H9 (cell line): ENCODE results near the gene TTC28. TPM values are rescaled to one million over a fixed set of nuclear protein-coding genes. Genes with fewer than 3 reads are reported as not detected.

Source experiments
- DNase-seq: peaks from one replicate; pipeline ENCODE4 v3.0.0-alpha.2; 2017
- H2AFZ ChIP-seq: one replicate; pipeline ENCODE4 v1.6.1; 2013; ENCODE audit warnings: mild to moderate bottlenecking, low read length, control low read depth, moderate library complexity
- H2AK5ac ChIP-seq: 2 replicates; pipeline ENCODE4 v1.6.1; 2013; ENCODE audit warnings: low read length, control low read depth, mixed read lengths; ENCODE audit not compliant: insufficient read length
- H2BK120ac ChIP-seq: one replicate; pipeline ENCODE4 v1.6.1; 2013; ENCODE audit warnings: low read depth, mild to moderate bottlenecking, low read length, control low read depth, inconsistent platforms; ENCODE audit not compliant: poor library complexity, severe bottlenecking
- H2BK12ac ChIP-seq: 2 replicates; pipeline ENCODE4 v1.6.1; 2013; ENCODE audit warnings: low read length, control low read depth, mixed read lengths, low read depth; ENCODE audit not compliant: insufficient read length
- H2BK15ac ChIP-seq: 2 replicates; pipeline ENCODE4 v1.6.1; 2013; ENCODE audit warnings: low read depth, low read length, control low read depth
- H2BK20ac ChIP-seq: one replicate; pipeline ENCODE4 v1.6.1; 2013; ENCODE audit warnings: low read depth, mild to moderate bottlenecking, low read length, control low read depth, inconsistent platforms; ENCODE audit not compliant: poor library complexity, severe bottlenecking
- H2BK5ac ChIP-seq: 2 replicates; pipeline ENCODE4 v1.6.1; 2013; ENCODE audit warnings: low read length, control low read depth, mixed read lengths; ENCODE audit not compliant: insufficient read length
- H3K14ac ChIP-seq: 2 replicates; pipeline ENCODE4 v1.6.1; 2013; ENCODE audit warnings: low read length, control low read depth; ENCODE audit not compliant: insufficient read depth
- H3K18ac ChIP-seq: 2 replicates; pipeline ENCODE4 v1.6.1; 2013; ENCODE audit warnings: low read depth, mild to moderate bottlenecking, mixed read lengths, low read length, control low read depth; ENCODE audit not compliant: insufficient read length
- H3K23ac ChIP-seq: 2 replicates; pipeline ENCODE4 v1.6.1; 2013; ENCODE audit warnings: low read length, control low read depth, mixed read lengths, low read depth; ENCODE audit not compliant: insufficient read length
- H3K23me2 ChIP-seq: 2 replicates; pipeline ENCODE4 v1.6.1; 2013; ENCODE audit warnings: low read depth, mild to moderate bottlenecking, mixed read lengths, low read length, control low read depth; ENCODE audit not compliant: insufficient read length, poor library complexity, severe bottlenecking
- H3K27ac ChIP-seq: 2 replicates; pipeline ENCODE4 v1.5.1; 2013; ENCODE audit warnings: low read length, control low read depth, mixed read lengths, low read depth; ENCODE audit not compliant: insufficient read length
- H3K27me3 ChIP-seq: 2 replicates; pipeline ENCODE4 v1.6.1; 2013; ENCODE audit warnings: low read length, control low read depth, inconsistent platforms; ENCODE audit not compliant: insufficient read depth
- H3K4ac ChIP-seq: 2 replicates; pipeline ENCODE4 v1.6.1; 2013; ENCODE audit warnings: low read depth, mild to moderate bottlenecking, control low read depth, inconsistent platforms, low read length, moderate library complexity
- H3K4me1 ChIP-seq: 2 replicates; pipeline ENCODE4 v1.6.1; 2013; ENCODE audit warnings: low read length, control low read depth, inconsistent platforms; ENCODE audit not compliant: insufficient read depth
- H3K4me2 ChIP-seq: 2 replicates; pipeline ENCODE4 v1.6.1; 2013; ENCODE audit warnings: low read length, control low read depth, mixed read lengths; ENCODE audit not compliant: insufficient read length, insufficient read depth
- H3K56ac ChIP-seq: 2 replicates; pipeline ENCODE4 v1.6.1; 2013; ENCODE audit warnings: low read depth, mild to moderate bottlenecking, mixed read lengths, low read length, control low read depth; ENCODE audit not compliant: insufficient read length
- H3K79me1 ChIP-seq: 2 replicates; pipeline ENCODE4 v1.6.1; 2013; ENCODE audit warnings: low read depth, mild to moderate bottlenecking, moderate library complexity, low read length, control low read depth, inconsistent platforms; ENCODE audit not compliant: insufficient read depth, poor library complexity, severe bottlenecking
- H3K79me2 ChIP-seq: 2 replicates; pipeline ENCODE4 v1.6.1; 2013; ENCODE audit warnings: low read length, control low read depth, inconsistent platforms; ENCODE audit not compliant: insufficient read depth
- H3K9ac ChIP-seq: 2 replicates; pipeline ENCODE4 v1.6.1; 2013; ENCODE audit warnings: low read length, control low read depth, mixed read lengths; ENCODE audit not compliant: insufficient read length; ENCODE audit errors: extremely low read depth
- H3K9me3 ChIP-seq: one replicate; pipeline ENCODE4 v1.6.1; 2013; ENCODE audit warnings: low read depth, low read length, inconsistent platforms; ENCODE audit not compliant: control insufficient read depth
- H3T11ph ChIP-seq: one replicate; pipeline ENCODE4 v1.6.1; 2013; ENCODE audit warnings: mild to moderate bottlenecking, low read length, control low read depth, inconsistent platforms
- H4K20me1 ChIP-seq: one replicate; pipeline ENCODE4 v1.6.1; 2013; ENCODE audit not compliant: control insufficient read depth, insufficient read length, insufficient read depth
- H4K5ac ChIP-seq: 2 replicates; pipeline ENCODE4 v1.6.1; 2013; ENCODE audit warnings: low read depth, mild to moderate bottlenecking, mixed read lengths, low read length, control low read depth; ENCODE audit not compliant: insufficient read length
- H4K8ac ChIP-seq: replicated peaks from 2 replicates; pipeline ENCODE4 v1.6.1; 2013; ENCODE audit warnings: low read length, control low read depth, mixed read lengths, low read depth; ENCODE audit not compliant: insufficient read length
- H4K91ac ChIP-seq: 2 replicates; pipeline ENCODE4 v1.6.1; 2013; ENCODE audit warnings: low read depth, mild to moderate bottlenecking, moderate library complexity, mixed read lengths, low read length, control low read depth; ENCODE audit not compliant: insufficient read length
- H3K27ac Mint-ChIP-seq, 3 experiments: 2 replicates in 2 of 3; 3 replicates in 1 of 3; pipeline ENCODE4 v1.8.0; 2020 to 2021; ENCODE audit warnings: mixed read lengths in 3 of 3, mild to moderate bottlenecking in 1 of 3, moderate library complexity in 1 of 3
- H3K27me3 Mint-ChIP-seq: 2 replicates; pipeline ENCODE4 v1.8.0; 2021; ENCODE audit warnings: low read depth, mild to moderate bottlenecking, moderate library complexity, mixed read lengths
- H3K36me3 Mint-ChIP-seq, 3 experiments: 2 replicates in 2 of 3; 3 replicates in 1 of 3; pipeline ENCODE4 v1.8.0; 2020 to 2021; ENCODE audit warnings: low read depth in 3 of 3, mixed read lengths in 3 of 3; ENCODE audit not compliant: insufficient read depth in 1 of 3
- H3K4me1 Mint-ChIP-seq, 2 experiments: 2 replicates each; pipeline ENCODE4 v1.8.0; 2020; ENCODE audit warnings: mixed read lengths in 2 of 2
- H3K4me3 Mint-ChIP-seq, 2 experiments: 2 replicates in 1 of 2; 3 replicates in 1 of 2; pipeline ENCODE4 v1.8.0; 2020 to 2021; ENCODE audit warnings: mild to moderate bottlenecking in 2 of 2, mixed read lengths in 2 of 2, moderate library complexity in 1 of 2
- H3K9me3 Mint-ChIP-seq, 2 experiments: 2 replicates in 1 of 2; 3 replicates in 1 of 2; pipeline ENCODE4 v1.8.0; 2020; ENCODE audit warnings: mild to moderate bottlenecking in 2 of 2, mixed read lengths in 2 of 2, moderate library complexity in 1 of 2
- WGBS: extraction: QIAGEN DNeasy Blood & Tissue Kit; methylation state at CpG from one replicate; pipeline ENCODE4 v1.1.7; 2013; ENCODE audit warnings: missing lambda C conversion rate, low lambda C conversion rate, mixed read lengths; ENCODE audit not compliant: insufficient read length; ENCODE audit errors: extremely low coverage; 5-methylcytosine and 5-hydroxymethylcytosine counted together
- total RNA-seq: library from RNA; stranded (reverse); gene quantifications from 2 replicates; pipeline ENCODE4 v1.2.1, GENCODE V29; 2021
- TF ChIP-seq, protein P1 (sequence below): fragments of 200-600 bp; sonication (generic); conservative IDR thresholded peaks from 3 replicates; pipeline ENCODE4 v1.8.0; 2021; ENCODE audit warnings: antibody characterized with exemption, mild to moderate bottlenecking

The TTC28 gene
- total RNA-seq, 1 experiment from 2014 or later, result 13.6 TPM

- H3K4me1 Mint-ChIP-seq, result peaks cover 0 to 8% of the 10 kb centered on the region in 2 experiments; a peak in 3 of 4 replicates
- no peak overlapping the region; the same call in 1 of the 2 replicates for H3K14ac ChIP-seq
- H3K4me3 Mint-ChIP-seq, result no peak overlapping the region
- no peaks in the 10 kb centered on the region for H3K79me2 ChIP-seq
- no peak overlapping the region for H4K5ac ChIP-seq
- H3K36me3 Mint-ChIP-seq, result peaks cover 0 to 5% (median 2%) of the 10 kb centered on the region in 3 experiments; a peak in 4 of 7 replicates
- H3K9me3 Mint-ChIP-seq, result peaks cover 0 to 10% of the 10 kb centered on the region in 2 experiments; a peak in 3 of 5 replicates
- H3K27me3 ChIP-seq, result no peaks in the 10 kb centered on the region
- no peak overlapping the region for H2AK5ac ChIP-seq
- no peak overlapping the region for H3K18ac ChIP-seq
- no peak overlapping the region for H3T11ph ChIP-seq
- no peak overlapping the region for H3K27ac Mint-ChIP-seq
- H3K27me3 Mint-ChIP-seq, result no peaks in the 10 kb centered on the region
- no peak overlapping the region for H3K23ac ChIP-seq
- H3K9me3 ChIP-seq, result no peaks in the 10 kb centered on the region
- TF ChIP-seq, protein P1, sequence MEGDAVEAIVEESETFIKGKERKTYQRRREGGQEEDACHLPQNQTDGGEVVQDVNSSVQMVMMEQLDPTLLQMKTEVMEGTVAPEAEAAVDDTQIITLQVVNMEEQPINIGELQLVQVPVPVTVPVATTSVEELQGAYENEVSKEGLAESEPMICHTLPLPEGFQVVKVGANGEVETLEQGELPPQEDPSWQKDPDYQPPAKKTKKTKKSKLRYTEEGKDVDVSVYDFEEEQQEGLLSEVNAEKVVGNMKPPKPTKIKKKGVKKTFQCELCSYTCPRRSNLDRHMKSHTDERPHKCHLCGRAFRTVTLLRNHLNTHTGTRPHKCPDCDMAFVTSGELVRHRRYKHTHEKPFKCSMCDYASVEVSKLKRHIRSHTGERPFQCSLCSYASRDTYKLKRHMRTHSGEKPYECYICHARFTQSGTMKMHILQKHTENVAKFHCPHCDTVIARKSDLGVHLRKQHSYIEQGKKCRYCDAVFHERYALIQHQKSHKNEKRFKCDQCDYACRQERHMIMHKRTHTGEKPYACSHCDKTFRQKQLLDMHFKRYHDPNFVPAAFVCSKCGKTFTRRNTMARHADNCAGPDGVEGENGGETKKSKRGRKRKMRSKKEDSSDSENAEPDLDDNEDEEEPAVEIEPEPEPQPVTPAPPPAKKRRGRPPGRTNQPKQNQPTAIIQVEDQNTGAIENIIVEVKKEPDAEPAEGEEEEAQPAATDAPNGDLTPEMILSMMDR, result no peak
- H3K56ac ChIP-seq, result no peak overlapping the region
- WGBS, result no CpG with 5 or more reads among the region's 15 CpGs
- no peak overlapping the region for H2BK12ac ChIP-seq
- no peak overlapping the region; the same call in 1 of the 2 replicates for H3K4ac ChIP-seq
- H4K20me1 ChIP-seq, result no peaks in the 10 kb centered on the region
- H4K91ac ChIP-seq, result no peak overlapping the region
- no peak overlapping the region for H2AFZ ChIP-seq
- no peak overlapping the region for H2BK5ac ChIP-seq
- no peaks in the 10 kb centered on the region for H3K79me1 ChIP-seq
- H3K23me2 ChIP-seq, result no peaks in the 10 kb centered on the region
- no peaks in the 10 kb centered on the region for H3K4me1 ChIP-seq
- no peak overlapping the region for H2BK120ac ChIP-seq
- H2BK20ac ChIP-seq, result no peak overlapping the region
- no peak overlapping the region for H4K8ac ChIP-seq
- H3K27ac ChIP-seq, result no peak overlapping the region
- no peak overlapping the region for H2BK15ac ChIP-seq
- H3K9ac ChIP-seq, result no peak overlapping the region
- no peak overlapping the region for H3K4me2 ChIP-seq
- peak; percentile 27 for DNase-seq
These were observed 174.1 kb downstream of the TTC28 start for GRCh38 chr22:28505416-28506149.
